ENCODE results near the gene BRINP2.

DNA sequence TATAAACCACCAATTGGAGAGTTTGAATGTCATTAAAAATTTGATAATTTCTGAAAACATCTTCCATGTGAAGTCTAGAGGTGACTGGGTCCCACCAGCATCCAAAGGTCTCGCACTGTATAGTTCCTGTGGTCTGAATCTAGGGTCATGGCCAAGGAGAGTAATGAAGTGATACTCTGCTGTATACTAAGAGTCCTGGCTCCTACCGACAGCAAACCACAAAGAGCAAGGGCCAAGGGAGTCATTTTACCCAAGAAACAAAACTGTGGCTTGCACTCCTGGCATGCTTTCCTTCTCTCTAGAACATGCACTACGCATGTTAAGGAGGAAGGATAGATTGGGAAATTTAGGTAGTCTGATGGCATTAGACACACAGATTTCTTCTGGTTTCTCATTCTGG, 115.6 kb downstream of the BRINP2 start:
- TF ChIP-seq, protein P1, sequence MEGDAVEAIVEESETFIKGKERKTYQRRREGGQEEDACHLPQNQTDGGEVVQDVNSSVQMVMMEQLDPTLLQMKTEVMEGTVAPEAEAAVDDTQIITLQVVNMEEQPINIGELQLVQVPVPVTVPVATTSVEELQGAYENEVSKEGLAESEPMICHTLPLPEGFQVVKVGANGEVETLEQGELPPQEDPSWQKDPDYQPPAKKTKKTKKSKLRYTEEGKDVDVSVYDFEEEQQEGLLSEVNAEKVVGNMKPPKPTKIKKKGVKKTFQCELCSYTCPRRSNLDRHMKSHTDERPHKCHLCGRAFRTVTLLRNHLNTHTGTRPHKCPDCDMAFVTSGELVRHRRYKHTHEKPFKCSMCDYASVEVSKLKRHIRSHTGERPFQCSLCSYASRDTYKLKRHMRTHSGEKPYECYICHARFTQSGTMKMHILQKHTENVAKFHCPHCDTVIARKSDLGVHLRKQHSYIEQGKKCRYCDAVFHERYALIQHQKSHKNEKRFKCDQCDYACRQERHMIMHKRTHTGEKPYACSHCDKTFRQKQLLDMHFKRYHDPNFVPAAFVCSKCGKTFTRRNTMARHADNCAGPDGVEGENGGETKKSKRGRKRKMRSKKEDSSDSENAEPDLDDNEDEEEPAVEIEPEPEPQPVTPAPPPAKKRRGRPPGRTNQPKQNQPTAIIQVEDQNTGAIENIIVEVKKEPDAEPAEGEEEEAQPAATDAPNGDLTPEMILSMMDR (IDR thresholded peaks at IDR 0.05) = no peak
- TF ChIP-seq POLR2A (IDR thresholded peaks at IDR 0.05) = no peak

All from esophagus squamous epithelium (tissue), 4 donors.